GM18517 (cell line): Measurements from ENCODE around the gene PSMC3IP.

Experiments used
- ATAC-seq: cut with Tn5 transposase; IDR thresholded peaks from one replicate; pipeline ENCODE4 v1.9.1; 2021; ENCODE audit warnings: mild to moderate bottlenecking, moderate library complexity; ENCODE audit not compliant: unreplicated experiment

The PSMC3IP gene

DNA sequence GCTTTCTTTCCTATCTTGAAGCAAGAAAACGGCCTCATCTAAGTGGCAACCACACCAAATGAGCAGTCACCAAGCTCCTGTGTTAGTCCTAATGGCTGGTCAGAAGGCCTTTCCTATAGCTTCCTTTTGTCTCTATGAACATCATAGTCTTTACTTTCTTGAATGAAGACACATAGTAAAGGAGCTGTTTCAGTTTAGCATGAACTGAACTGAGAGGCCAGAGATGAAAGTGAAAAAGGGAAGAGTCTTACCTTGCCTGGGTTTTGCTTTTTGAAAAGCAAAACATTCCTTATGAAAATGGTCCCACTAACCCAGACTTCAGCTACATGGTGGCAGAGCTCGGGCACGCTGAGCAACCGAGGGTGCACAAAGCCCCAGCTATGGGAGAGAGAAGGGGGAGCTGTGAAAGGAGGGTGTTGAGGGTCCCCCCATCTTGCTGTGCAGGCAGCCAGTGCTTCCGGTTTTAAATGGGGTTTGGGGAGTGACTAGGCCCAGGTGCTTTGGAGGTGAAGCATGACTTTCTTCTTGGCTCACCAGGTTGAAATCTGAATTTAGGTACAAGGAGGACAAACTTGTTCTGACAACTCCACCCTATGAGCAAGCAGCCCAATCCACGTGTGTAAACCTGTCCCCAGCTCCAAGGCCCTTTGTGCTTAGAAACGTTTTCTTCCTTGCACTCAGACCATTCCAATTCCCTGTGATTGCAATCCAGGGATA lies 9.1 kb upstream of the PSMC3IP start:
- no peak for ATAC-seq

DNA sequence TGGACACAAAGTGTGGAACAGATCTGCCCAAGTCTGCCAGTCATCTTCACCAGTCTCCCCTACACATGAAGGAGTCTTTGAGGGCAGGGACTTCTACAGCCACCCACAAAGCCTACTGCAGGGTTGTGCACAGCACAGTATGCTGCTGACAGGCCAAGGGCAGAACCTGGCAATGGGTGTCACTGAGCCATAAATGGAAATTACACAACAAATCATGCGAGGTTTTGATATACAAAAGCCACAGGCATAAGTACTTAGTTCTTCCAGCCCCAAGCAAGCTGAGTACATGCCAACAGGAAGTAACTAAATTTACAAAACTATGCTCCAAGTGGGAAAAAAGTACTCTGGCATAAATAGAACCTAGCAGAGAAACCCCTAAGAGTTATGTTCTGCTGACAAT lies 7.8 kb upstream of the PSMC3IP start:
- no peak for ATAC-seq

DNA sequence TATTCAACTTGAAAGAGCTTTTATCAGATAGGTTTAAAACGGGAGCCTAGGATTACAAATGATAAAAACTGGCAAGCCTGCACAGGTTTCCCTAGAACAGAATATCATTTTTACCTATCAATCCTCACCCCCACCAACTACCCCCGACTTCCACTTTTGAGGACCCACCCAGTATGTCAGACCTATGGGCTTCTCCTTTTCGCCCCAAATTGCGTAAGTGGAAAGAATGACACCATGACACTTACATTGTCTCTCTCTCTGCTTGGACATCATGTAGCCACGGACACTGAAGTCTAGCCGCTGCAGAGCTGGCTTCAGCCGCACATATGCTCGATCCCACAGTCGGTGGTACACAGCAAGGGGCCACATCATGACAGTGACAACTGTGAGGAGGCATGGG lies 7.4 kb upstream of the PSMC3IP start:
- ATAC-seq: no peak

DNA sequence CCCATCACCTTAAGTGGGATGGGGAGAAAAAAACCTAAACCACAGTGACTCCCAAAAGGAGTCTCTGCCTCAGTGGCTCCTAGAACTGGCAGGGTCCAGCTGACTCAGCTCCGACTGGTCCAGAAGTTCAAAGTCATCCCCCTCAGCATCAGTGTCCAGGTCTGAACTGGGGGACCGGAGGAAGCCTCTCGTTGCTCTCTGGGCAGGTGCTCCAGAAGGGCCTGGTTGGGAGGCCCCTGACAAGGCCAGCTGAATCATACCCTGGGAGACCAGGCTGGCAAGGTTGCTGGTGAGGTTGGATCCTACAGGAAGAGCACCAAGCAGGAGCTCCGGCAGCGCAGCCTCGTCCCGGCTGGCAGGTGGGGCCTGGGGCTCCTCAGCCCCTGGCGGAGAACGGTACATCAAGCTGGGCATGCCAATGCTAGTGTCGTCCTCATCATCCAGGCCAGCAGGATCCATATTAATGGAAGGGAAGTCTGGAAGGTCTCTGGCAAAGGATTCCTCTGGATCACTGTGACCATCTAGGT lies 4.3 kb upstream of the PSMC3IP start:
- no peak for ATAC-seq

DNA sequence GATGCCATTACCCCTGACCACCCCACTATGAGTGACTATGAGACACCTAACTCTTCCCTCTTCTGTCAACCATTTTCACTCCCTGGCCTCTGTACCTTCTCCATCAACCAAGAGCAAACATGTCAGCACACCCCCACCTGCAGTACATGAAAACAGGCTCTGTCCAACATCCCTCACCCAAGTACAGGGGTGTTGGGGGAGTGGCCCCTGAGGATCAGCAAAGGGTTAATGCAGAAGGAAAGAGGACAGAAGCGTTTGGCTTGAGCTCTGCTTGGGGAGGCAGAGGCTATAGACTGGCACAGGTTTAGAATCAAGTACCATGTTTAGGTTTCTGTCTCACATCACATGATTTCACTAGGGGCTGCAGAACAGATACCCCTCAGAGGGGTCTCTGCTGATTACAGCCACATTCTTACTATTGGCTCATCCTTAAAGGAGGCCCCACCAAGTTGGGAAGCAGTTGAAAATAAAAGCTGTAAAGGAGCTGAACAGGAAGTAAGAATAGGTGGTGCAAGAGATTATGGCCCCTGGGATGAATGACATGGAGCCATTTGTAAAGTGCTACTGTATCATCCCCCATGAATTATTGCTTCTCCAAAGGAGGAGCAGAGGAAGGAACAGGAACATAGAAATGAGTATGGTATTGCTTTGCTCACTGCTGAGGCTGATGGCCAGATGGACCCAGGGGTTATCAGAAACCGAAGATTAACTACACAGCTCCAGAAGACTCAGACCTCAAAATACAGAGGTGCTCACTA lies 2.4 kb upstream of the PSMC3IP start:
- ATAC-seq: no peak

DNA sequence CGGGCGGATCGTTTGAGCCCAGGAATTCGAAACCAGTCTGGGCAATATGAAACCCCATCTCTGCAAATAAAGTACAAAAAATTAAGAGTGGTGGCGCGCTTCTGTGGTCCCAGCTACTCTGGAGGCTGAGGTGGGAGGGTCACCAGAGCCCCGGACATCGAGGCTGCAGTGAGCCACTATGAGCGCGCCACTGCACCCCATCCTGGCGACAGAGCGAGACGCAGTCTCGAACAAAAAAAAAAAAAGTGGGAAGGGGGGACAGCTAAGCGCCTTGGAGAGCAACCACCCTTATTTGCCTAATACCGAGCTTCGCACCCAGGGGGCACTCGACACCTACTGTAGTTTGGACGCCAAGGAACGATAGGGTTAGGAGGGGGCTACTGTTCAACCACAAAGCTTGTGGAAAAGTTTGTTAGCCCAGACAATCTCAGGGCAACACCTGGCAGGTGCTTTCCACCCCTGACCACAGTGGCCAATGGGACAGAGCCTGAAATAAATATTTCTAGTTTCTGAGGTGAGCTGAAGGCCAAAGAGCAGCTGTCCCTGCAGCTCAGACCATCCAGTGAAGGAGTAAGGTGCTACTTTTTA lies 847 bp upstream of the PSMC3IP start:
- peak; percentile 58 for ATAC-seq

DNA sequence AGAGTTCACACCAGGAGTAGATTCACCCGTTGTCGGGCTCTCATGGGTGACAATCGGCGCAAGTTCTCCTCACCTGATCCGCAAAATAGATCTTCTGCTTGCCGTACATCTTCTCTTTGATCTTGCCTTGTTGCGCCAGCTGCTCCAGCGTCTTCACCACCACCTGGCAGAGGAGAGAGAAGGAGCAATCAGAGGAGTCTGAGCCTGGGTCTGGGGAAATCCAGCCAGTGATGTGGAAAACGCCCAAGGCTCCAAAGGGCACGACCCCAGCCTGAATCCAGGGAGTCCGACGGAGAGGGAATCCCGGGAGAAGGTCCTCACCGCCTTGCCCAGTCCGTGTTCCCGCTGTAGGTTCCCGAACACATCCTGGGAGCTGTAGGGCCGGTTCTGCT lies 393 bp downstream of the PSMC3IP start:
- no peak for ATAC-seq

DNA sequence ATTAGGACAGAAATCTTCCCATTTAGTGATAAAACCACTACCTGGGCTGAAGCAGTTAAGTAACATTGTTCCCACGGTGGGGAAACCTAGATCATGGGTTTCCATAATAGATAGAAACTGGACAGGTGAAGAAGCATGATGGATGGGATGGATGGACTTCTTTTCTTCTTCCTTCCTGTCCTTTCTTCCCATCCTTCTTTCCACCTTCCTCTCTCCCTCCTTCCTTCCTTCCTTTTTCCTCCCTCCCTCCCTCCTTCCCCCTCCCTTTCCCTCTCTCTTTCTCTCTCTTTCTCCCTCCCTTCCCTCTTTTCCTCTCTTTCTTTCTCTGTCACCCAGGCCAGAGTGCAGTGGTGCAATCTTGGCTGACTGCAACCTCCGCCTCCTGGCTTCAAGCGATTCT lies 3.1 kb downstream of the PSMC3IP start:
- ATAC-seq: no peak

DNA sequence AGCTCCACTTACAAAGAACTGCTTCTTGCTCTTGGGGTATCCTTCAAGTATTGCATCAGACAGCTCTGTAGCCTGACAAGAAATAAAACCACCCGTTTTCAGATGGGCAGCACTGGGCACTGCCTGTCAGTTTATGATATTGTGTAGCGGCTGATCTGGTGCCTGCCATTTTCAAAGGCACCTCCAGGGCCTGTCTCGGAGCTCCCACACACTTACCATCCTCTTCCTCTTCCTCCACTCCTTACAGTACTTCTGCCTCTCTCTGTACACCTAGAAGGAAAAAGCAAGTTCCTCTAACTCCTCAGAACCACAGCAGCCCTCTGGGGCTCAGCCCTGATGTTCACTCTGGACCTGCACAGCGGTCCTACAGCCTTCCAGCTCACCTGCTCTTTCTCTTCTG lies 4.4 kb downstream of the PSMC3IP start:
- ATAC-seq: no peak

DNA sequence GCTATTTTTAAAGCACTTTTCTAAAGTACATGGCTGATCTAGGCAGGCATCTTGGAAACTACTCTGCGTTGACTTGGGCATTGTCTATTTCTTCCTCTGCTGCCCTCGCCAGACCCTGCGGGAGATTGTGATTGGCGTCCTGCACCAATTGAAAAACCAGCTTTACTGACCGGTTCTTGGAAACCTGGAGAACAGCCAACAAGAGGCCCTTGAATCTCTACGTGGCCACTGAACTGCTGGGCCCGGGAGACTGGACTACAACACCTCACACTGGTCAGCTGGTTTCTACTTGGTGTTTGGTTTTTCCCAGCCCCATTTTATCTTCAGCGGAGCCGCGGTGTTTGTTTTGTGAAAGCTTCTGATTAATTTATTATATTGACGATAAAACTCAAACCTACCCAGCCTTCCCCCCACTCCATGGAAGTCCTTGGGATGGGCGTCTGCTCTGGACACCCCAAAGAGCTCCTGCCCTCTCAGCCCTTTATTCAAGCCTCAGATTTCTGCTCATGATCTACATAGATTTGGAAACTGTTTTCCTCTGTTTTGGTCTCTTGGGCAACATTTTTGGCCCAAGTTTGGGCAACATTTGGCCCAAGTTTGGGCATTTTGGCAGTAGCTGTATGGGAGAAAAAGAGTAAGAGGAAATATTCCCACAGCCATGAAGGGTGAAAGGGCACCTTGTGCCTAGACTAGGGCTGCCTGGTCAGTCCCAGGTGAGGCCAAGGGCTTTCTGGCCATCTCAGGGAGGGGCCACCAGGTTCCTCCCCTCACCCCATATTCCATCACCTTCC lies 5.9 kb downstream of the PSMC3IP start:
- ATAC-seq: no peak

DNA sequence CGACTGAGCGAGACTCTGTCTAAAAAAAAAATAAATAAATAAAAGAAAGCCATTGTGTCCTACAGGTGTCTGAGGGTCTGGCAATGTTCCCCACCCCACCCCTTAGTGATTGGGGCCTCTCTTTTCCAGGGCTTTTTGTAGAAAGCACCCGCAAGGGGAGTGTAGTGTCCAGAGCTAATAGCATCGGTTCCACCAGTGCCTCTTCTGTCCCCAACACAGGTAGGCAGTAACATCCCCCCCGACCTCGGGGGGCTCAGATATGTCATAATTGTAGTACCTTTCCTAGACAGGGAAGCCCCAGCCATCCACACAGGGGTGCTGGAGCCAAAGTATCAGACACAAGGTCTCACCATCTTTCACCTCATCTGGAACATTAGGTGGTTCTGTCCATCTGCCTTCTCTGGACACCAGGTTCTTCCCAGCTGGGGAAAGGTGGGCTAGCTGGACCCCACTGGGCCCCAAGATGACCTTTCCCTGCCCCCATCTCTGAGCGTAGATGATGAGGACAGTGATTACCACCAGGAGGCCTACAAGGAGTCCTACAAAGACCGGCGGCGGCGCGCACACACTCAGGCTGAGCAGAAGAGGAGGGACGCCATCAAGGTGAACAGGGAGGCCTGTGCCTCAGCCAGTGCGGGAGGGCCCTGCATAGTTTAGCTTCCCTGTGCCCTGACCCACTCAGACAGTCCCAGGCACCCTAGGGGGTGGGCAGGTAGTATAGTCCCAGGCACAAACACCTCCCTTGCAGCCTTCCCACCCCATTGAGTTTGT lies 9.0 kb downstream of the PSMC3IP start:
- ATAC-seq: no peak

DNA sequence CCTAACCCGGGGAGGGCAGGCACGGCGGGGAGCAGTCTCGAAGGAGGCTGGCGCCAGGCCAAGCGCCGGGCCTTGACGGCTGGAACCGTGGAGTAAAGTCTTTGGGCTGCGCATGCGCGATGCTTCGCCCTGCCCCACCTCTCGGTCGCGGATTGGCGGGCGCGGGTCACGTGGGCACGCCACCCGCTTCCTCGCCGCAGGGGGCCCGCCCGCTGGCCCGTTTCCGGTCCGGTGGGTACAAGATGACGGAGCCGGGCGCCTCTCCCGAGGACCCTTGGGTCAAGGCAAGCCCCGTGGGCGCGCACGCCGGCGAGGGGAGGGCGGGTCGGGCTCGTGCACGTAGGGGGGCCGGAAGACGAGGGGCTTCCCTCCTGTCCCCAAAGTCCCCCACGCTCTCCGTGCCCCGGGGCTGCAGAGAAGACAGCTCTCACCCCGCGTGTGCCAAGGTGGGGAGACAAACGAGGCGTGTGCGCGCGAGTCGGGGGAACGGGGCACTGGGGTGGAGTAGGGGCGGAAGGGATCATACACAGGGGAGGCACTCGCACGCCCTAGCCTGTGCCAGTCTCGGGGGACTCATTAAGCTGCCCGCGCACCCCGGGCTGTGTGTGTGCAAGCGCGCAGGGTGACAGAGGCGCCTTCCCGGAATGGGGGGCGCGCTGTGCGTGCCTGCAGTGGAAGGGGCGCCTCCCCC lies 10.5 kb downstream of the PSMC3IP start, which contains the start of gene MLX:
MLX (plus strand) TSS at position 218 of the 691 bp plus-strand sequence; CDS start at position 243, 25 bp downstream.
- peak; percentile 44 for ATAC-seq

DNA sequence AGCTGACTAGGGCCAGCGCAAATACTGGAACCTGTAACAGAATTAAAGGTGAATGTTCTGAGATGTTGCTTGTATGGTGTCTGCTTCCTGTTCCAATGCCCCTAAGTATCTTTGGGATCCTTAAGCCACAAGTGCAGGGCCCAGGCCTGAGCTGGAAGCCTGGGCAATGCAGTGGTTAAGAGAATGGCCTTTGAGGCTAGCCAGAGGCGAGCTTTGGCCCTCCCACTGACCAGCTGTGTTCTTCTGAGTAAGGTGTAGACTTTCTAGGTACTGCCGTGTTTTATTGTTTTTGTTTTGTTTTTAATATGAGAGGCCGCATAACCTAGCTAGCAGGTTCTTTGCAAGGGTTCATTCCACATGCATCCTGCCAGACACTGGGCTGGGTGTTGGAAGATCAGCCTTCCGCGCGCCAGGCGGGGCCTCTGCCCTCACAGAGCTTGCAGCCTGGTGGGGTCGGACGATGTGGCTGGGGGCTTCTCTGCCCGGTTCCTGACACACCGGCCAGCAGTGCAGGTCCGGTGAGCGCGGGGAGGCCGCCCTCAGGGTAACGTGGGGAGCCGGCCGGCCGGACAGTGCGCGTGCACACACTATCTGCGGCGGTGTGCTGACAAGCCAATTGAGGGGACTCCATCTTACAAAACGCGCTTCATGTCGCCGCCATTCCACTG lies 11.2 kb downstream of the PSMC3IP start:
- ATAC-seq: peak; percentile 5

DNA sequence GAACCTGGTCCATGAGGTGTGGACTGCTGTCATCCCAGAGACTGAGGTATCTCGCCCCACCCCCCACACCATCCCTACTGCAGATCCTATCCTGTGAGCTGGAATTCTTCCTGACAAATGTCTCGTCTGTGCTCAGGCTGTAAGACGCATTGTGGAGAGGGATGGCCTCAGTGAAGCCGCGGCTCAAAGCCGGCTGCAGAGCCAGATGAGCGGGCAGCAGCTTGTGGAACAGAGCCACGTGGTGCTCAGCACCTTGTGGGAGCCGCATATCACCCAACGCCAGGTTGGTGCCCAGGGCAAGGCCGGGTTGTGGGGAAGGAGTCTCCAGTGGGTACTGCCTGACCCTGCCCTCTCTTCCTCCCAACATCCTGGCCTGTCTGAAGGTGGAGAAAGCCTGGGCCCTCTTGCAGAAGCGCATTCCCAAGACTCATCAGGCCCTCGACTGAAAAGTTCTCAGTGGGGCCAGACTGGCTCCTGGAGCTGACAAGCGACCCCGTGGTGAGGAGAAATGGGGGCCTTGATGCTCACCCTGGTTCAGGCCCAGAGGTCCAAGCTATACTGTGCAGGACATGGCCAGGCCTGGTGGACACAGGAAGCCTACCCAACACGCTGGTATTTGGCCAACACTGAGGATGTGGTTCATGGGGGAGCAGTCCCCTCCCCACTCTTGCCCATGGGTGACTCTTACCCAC lies 11.9 kb downstream of the PSMC3IP start:
- no peak for ATAC-seq

DNA sequence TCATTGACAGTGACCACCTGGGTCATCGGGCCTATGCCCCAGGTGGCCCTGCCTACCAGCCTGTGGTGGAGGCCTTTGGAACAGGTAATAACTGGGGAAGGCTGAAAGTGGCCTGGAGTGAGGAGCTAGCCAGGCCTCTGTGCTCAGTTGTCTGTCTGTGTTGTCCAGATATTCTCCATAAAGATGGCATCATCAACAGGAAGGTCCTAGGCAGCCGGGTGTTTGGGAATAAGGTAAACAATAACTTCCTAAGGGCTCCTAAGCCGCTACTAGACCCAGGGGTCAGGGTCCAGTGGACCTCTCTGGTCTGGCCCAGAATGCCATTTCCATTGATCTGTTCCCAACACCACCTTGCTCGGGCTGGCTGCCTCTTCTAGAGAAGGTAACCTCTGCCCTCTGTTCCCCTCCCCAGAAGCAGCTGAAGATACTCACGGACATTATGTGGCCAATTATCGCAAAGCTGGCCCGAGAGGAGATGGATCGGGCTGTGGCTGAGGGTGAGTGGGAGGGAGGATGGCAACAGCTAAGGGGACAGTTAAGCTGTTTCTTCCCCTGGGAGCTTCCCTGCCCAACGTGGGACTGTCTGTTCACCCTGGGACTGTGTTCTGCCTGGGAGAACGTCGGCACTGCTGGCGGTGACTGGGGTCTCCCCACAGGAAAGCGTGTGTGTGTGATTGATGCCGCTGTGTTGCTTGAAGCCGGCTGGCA lies 12.6 kb downstream of the PSMC3IP start:
- ATAC-seq: no peak

DNA sequence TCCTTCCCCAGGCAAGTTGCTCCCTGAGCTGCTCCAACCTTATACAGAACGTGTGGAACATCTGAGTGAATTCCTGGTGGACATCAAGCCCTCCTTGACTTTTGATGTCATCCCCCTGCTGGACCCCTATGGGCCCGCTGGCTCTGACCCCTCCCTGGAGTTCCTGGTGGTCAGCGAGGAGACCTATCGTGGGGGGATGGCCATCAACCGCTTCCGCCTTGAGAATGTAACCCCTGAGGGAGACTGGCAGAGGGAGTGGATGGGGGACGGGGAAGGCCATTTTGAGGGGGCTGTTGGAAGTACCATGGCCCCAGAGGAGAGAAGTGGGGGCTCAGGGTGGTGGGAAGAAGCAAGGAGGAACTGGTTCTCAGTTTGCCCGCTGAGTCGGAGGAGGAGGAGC lies 13.6 kb downstream of the PSMC3IP start:
- ATAC-seq: no peak

DNA sequence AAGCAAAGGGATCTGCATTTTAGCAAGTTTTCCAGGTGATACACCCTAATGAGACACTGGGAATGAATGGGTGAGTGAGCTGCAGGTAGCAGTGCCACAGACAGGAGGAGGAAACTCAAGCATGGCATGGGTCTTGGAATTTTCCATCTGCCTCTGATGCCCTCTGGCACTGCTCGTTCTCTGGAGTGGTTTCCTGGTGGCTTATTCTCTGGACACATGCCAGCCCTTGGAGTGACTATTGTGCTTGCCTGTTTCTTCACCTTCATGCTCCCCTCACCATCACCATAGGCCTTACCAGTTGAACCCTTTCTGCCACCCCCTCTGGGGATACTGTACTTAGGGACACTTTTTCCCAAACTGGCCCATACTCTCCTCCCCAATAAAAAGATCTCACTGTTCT lies 14.0 kb downstream of the PSMC3IP start:
- no peak for ATAC-seq

DNA sequence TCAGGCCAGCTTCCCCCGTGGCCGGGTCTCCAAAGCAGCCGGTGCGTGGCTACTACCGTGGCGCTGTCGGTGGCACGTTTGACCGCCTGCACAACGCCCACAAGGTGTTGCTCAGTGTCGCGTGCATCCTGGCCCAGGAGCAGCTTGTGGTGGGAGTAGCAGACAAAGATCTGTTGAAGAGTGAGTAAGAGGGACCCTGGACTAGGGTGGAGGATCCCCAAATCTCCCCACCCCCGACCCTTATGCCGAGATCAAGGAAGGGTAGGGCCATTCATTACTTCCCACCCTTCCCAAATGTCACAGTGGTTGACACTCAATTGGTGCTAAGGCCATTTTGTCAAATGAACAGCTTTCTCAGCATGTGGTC lies 14.4 kb downstream of the PSMC3IP start:
- ATAC-seq: no peak
